ENCODE data around the gene INIP.

INIP gene, protein sequence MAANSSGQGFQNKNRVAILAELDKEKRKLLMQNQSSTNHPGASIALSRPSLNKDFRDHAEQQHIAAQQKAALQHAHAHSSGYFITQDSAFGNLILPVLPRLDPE

DNA sequence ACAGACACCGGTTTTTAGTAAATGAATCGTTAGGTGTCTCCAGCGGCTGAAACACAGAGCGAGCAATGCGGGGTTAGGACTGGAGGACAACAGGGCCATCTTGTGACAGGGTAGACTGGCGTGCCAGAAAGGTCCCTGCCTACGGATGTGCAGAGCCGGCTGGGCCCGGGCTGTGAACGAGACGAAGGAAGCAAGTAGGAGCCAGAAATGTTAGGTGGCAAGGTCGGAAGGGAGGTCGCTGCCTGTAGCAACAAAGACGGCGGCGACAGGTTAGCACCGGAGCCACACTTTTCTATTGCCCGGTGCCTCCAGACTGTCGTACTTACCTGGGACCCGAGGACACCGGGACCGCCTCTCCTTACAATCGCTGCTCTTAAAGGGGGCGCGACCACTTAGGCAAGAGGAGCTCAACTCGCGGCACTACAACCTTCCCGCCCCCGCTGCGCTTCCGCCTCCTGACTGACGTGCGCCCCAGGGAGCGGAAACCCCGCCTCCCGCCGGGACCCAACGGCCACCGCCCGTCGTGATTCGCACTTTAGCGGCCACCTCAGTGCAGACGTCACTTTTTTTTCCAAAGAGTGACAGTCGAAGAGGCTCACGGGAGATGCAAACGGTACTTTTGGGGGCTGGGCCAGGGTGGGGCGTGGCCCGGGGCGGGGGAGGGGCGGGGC, at the start of gene INIP:
INIP (minus strand) TSS at position 457 of the 671 bp plus-strand sequence. CDS start 1,632 bp downstream, outside the sequence.
- peak; percentile 92 to 97 for DNase-seq (ENCODE audit: low read depth in 2 of 2, low spot score in 1 of 2)

DNA sequence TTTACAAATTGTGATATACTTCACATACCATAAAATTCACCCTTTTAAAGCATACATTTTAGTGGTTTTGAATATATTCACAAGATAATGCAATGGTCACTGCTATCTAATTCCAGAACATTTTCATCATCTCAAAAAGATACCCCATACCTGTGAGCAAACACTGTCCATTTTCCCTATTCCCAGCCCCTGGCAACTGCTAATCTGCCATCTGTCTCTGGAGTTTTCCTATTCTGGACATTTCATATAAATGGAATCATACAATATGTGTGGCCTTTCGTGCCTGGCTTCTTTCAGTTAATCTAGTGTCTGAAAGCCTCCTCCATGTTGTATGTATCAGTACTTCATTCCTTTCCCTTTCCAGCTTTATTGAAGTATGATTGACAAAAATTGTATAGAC, 47.4 kb upstream of the INIP start:
- DNase-seq (ENCODE audit: low read depth in 2 of 2, low spot score in 1 of 2) = no peak

DNA sequence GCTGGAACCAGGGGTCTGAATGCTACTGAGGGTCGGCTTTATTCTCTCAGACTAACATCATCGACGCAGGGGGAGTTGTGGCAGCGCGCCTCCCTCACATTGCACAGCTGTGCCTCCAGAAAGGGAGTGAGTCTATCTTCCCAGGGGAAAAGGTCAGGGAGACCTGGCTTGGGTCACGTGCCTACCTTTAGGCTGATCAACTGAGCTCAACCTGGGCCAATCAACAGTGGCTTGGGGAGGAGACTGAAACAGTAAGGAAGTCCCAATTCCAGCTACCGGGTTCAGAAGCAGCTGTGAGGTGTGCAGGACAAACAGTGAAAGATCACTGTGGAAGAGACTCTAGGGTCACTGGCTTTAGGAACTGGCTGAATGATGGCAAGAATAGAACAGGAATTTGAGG, 46.9 kb upstream of the INIP start:
- DNase-seq (ENCODE audit: low read depth in 2 of 2, low spot score in 1 of 2) = no peak

DNA sequence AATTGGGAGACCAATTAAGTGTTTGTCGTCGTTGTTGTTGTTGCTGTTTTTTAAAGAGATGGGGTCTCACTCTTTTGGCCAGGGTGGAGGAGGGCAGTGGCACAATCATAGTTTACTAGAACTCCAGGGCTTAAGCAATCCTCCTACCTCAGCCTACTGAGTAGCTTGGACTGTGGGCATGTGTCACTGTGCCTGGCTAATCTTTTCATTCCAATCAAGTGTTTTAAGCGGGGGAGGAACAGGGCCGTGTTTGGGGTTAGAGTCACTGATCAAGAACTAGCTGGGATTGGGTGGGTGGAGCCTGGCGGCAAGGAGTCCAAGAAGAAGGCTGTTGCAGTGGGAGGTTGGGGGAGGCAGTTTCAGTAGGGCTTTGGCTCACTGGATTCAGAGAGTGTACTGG, 46.4 kb upstream of the INIP start:
- no peak for DNase-seq (ENCODE audit: low read depth in 2 of 2, low spot score in 1 of 2)

DNA sequence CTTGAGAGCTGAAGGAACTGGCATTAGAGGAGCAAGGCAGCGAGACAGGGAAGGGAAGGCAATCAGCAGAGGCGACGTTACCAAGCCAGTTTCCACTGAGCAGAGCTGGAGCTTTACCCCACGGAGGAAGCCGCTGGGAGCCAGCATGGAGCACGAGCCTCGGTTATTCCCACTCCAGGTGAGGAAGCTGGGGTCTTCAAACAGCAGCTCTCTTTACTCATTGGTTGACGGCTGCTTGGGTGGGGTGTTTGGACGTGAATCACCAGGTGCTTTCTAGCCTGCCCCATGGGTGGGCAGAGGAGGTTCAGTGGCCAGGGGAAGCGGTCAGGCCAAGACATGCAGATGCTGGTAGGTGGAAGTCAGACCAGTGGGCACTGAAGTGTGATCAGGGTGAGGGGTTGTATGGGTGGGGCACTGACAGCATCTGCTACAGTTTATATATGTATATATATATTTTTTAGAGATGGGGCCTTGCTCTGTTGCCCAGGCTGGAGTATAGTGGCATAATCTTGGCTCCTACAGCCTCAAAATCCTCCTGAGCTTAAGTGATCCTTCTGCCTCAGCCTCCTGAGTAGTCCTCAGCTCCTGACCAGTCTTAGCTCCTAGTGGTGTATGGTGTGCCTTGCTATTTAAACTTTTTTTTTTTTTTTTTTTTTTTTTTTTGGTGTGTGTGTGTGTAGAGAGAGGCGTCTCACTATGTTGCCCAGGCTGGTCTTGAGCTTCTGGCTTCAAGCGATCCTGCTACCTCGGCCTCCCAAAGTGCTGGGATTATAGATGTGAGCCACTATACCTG, 45.0 kb upstream of the INIP start:
- no peak for DNase-seq (ENCODE audit: low read depth in 2 of 2, low spot score in 1 of 2)

DNA sequence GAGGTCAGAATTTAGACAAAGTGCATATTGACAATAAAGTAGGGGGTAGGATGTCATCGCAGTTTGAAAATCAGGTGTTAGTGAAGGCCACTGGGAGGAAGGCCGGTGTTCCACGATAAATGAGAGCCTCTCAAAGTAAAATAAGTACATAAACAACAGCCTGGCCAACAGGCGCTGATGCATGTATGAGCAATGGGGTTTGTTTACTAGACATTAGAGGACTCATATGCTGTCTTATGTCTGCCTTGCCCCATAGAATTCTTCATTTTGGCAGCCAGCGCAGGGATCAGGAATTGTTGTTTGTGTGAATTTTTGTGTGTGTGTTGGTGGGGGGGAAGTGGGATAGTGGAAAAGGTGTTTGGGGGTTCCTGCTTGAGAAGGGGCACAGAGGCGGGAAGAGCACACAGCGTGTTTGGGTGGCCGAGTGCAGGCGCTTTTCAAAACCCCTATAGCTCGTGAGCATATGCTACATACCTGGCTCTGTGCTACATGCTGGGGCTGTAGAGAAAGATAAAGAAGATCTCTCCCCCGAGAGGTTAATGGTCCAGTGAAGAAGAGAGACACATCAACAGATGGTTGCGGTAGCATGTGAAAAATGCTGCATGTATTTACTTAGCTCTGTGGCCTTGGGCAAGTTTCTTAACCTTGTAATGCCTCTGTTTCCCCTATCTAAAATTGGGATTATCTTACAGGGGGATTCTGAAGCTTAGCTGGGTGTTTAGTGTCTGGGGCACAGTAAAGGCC, 44.2 kb upstream of the INIP start:
- no peak for DNase-seq (ENCODE audit: low read depth in 2 of 2, low spot score in 1 of 2)

DNA sequence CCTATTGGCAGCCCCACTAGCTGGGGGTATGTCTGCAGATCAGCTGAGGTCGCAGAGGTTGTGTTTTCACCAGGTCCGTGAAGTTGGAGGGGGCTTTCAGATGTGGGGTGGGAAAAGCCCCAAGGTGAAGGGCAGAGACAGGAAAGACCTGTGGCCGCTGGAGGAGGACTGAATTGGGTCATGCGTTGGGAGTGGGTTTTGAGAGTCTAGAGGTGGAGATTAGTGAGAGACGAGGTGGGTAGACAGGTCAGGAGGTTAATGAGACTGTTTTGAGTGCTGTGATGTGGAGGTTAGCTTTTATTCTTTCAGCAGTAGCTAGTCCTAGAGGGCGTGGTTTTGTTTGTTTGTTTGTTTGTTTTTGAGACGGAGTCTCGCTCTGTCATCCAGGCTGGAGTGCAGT, 42.9 kb upstream of the INIP start:
- no peak for DNase-seq (ENCODE audit: low read depth in 2 of 2, low spot score in 1 of 2)

DNA sequence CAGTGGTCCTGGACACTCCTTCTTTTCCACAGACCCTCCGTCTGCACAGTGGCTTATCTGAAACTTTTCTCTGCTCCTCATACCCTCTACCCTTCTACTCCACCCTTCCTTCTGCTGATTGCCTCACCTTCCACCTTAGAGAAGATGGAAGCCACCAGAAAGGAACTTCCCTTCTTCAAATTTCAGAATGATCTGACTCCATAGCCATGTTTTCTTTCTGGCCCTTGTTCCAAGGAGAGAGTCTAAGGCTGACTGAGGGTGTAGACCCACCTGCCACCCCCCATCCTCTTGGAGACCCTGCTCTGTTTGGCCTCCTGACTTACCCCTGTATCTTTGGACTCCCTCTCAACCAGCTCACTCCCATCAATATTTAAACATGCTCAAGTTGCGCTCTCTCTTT, 40.0 kb upstream of the INIP start:
- DNase-seq (ENCODE audit: low read depth in 2 of 2, low spot score in 1 of 2) = no peak

DNA sequence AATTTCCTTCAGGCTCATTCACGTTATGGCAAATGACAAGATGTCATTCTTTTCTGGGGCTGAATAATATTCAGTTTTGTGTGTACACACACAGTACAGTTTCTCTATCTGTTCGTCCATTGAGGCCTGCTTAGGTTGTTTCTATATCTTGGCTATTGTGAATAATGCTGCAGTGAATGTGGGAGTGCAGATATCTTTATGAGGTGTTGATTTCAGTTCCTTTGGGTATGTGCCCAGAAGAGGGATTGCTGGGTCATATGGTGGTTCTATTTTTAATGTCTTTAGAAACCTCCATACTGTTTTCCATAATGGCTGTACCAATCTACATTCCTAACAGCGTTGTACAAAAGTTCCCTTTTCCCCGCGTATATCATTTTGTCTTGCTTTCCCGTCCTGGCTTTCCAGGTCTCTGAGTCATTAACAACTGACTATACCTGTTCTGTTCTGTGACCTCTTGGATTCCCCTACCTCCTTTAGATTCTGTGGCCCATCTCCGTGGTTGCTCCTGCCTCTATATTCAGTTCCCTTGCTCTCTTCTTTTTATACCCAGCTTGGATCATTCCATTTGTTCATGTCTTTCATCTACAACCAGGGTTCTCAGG, 39.5 kb upstream of the INIP start:
- no peak for DNase-seq (ENCODE audit: low read depth in 2 of 2, low spot score in 1 of 2)

DNA sequence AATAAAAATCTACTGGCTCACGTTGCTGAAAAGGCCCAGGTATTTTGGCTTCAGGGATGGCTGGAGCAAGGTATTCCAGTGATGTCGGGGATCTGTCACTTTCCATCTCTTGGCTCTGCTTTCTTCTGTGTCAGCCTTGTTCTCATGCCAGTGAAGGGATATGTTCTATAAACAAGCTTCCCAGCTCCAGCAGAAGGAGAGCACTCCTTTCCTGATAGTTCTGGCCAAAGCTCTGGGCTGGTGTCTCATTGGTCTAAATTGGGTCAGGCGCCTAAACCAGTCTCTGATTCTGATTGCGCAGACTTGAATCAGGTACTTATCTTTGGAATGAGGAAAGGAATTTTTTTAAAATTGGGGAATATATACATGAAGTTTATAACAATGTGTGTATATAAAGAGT, 37.8 kb upstream of the INIP start:
- no peak for DNase-seq (ENCODE audit: low read depth in 2 of 2, low spot score in 1 of 2)

DNA sequence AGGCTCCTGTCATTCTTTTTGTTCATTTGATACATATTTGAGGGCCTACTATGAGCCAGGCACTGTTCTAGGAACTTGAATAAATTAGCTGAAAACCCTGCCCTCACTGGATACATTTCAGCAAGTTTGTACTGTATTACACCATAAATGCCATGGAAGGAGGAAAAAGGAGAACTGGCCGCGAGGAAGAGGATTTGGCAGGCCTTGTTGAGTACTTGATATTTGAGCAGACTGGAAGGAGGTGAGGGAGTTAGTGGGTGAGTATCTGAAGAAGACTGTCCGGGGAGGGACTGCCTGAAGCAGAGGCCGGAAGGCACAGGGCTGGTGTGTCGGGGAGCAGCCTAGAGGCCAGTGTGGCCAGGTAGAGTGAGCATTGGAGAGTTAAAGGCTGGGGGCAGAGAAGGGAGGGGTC, 37.1 kb upstream of the INIP start:
- no peak for DNase-seq (ENCODE audit: low read depth in 2 of 2, low spot score in 1 of 2)

DNA sequence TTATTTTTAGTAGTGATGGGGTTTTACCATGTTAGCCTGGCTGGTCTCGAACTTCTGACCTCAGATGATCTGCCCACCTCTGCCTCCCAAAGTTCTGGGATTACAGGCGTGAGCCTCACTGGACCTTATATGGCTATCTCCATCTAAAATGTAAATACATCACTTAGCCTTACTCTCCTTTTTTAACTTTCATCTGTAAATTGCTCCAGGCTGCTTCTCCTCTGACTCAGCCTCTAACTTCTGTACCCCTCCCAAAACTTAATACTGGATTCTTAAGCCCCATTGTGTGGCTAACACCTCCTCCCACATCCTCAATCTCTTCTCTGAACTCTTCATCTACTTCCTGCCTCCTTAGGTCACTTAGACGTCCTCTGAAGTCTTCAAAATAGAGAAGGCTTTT, 36.7 kb upstream of the INIP start:
- no peak for DNase-seq (ENCODE audit: low read depth in 2 of 2, low spot score in 1 of 2)

DNA sequence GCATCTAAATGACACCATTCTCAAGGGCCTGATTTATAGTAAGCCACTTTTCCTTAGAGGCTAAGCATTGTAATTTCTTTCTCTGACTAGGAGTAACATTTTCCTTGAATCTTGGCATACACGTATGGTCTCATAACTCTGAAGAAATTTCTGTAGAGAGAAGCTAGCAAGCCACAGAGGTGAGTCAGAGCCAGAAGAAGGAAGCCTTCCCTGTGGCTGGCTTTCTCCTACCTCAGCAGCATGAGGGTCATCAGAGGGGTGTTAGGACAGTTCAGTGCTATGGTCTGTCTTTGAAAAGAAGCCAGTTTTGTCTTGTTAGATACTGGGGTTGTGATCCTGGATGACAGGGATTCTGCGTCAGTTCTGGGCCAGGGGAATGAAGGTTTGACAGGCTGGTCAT, 35.8 kb upstream of the INIP start:
- no peak for DNase-seq (ENCODE audit: low read depth in 2 of 2, low spot score in 1 of 2)

DNA sequence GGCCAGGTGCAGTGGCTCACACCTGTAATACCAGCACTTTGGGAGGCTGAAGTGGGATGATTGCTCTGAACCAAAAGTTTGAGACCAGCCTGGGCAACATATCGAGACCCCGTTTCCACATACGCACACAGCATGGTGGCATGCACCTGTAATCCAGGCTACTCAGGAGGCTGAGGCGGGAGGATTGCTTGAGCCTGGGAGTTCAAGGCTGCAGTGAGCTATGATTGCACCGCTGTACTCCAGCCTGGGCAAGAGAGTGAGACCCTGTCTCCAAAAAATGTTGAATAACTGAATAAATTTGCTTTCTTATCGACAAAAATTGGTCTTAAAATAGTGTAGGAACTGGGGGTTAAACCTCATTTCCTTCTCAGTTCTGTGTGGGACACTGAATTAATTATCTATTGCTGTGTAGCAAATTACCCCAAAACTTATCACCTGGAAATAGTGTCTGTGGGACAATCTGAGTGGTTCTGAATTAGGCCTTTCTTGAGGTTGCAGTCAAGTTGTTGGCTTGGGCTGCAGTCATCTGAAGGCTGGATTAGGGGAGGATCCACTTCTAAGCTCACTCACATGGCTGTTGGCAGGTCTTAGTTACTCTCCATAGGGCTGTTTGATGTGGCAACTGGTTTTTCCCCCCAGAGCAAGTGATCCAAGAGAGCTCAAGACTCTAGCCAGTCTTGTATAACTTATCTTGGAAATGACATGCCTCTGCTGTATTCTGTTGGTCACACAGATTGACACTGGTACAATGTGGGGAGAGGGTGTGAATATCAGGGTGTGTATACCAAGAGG, 34.6 kb upstream of the INIP start:
- DNase-seq (ENCODE audit: low read depth in 2 of 2, low spot score in 1 of 2) = no peak

DNA sequence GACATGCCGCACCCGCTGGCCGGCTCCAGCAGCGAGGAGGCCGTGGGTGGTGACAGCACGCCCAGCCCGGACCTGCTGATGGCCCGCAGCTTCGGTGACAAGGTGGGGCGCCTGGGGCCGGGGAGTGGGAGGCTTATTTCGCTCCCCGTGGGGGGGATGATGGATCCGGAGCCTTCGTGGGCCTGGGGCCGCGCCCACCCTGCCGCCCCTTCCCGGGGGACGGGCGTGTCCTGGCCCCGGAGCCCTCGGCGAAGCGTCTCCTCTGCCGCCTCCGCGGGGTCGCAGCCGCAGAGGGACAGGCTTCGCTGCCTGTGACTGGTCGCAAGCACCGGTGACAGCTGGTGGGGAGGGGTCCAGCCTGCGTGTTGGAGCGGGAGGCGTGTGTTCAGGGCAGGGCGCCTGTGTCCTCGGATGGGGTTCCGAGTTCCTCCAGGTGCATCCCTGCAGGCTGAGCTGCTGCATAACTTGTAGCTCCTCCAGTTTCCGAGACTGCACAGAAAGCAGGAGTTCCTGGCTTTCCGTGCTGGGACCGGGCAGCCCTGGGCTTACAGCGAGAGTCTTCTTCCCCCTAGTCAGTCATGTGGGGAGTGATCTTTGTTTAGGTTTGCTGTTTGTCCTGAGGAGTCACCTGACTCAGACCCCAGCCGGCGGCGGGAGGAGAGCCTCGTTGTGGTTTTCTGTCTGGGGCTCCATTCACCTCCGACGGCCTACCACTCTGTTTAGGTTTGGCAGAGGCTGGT, 33.3 kb upstream of the INIP start:
- no peak for DNase-seq (ENCODE audit: low read depth in 2 of 2, low spot score in 1 of 2)

DNA sequence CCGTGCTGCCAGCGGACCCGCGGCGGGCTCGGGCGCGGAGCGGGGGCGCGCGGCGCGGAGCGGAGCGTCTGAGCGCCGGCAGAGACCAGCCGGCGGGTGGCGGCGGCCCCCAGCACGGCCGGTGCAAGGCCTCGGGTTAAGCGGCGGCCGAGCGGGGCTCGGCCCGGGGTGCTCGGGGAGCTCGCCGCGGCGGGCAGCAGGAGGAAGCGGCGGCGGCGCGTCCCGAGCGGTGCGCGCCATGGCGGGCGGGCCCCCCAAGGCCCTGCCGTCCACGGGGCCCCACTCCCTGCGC, 32.8 kb upstream of the INIP start:
- DNase-seq (ENCODE audit: low read depth in 2 of 2, low spot score in 1 of 2) = no peak

DNA sequence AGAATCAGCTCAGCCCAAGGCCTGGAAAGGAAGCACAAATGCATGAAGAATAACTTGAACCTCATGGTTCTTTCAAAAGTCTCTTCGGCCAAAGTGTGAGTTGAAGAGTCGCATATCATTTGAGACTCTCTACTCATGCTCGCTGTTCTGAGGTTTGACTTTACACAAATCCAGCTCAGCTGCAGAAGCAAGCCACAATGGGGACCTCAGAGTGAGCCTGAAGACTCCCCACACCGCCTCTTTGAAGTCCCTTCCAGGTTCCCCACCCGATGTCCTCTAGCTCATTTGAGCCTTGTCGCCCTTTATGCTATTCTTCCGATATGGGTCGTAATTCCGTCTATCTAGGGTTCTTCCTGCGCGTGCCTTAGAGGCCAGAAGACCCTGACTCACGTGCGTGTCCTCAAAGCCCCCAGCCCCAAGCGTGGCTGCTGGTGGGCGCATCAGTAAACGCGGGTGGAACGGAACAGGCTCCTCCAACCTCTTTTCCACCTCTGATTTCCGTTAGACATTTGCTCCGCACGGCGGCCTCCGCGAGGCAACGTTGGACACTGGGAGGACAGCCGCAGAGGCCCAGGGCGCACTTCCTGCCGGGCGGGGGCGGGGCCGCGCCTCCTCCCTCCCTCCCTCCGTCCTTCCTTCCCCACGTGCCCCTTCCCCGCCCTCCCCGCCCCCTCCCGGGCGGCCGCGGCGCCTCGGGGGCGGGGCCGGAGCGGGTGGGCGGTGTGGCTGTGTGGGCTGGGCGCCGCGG, 32.3 kb upstream of the INIP start, which contains the start of gene SNX30:
SNX30 (plus strand) TSS at position 745 of the 748 bp plus-strand sequence. CDS start 242 bp downstream, outside the sequence.
- peak; percentile 28 to 60 for DNase-seq (ENCODE audit: low read depth in 2 of 2, low spot score in 1 of 2)

DNA sequence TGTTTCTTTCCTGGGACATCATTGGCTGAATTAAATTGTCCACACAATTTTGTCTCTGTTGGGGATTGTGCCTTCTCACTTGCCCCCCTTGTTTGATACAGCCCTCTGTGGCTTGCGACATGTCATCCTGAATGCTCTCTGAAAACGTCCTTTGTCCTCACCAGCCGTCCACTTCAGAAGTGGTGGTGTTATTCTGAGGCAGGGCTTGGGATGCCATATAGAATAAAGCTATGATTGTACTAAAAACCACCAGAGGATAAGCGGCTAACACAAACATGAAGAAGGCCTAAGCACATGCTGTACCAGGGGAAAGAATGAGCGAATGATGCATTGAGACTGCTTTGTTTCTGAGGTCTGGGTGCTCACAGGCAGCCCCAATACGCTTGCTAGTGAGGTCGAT, 29.2 kb upstream of the INIP start:
- no peak for DNase-seq (ENCODE audit: low read depth in 2 of 2, low spot score in 1 of 2)

DNA sequence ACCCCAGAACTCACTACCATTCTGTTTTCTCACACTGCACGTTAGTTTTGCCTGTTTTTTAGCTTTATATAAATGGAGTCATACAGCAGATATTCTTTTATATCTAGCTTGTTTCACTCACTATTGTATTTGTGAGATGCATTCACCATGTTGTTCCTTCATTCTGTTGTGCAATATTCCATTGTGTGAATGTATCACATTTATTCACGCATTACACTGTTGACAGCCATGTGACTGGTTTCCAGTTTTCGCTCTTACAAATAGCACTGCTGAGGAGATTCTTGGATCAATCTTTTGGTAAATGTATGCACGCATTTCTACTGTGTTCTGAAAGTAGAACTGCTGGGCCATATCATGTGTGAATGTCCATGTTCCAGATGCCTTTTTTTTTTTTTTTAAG, 26.3 kb upstream of the INIP start:
- no peak for DNase-seq (ENCODE audit: low read depth in 2 of 2, low spot score in 1 of 2)
